HG03432 (cell line): ENCODE results near the gene EXOC4.
"Not testable (repeated sequence)": the region's sequence is repeated elsewhere in the genome, so short reads cannot be mapped to it uniquely, and the experiment has no call there.

Experiments
- ATAC-seq: cut with Tn5 transposase; IDR thresholded peaks from one replicate; pipeline ENCODE4 v1.9.1; 2021; ENCODE audit warnings: mild to moderate bottlenecking, moderate library complexity; ENCODE audit not compliant: unreplicated experiment

Gene EXOC4

GRCh38 chr7:133313575-133313974 lies 60.7 kb downstream of the EXOC4 start:
- no peak for ATAC-seq

GRCh38 chr7:133314084-133314483 lies 61.2 kb downstream of the EXOC4 start:
- no peak for ATAC-seq

- ATAC-seq, result no peak
Measured at GRCh38 chr7:133315332-133316040, 62.6 kb downstream of the EXOC4 start.

DNA sequence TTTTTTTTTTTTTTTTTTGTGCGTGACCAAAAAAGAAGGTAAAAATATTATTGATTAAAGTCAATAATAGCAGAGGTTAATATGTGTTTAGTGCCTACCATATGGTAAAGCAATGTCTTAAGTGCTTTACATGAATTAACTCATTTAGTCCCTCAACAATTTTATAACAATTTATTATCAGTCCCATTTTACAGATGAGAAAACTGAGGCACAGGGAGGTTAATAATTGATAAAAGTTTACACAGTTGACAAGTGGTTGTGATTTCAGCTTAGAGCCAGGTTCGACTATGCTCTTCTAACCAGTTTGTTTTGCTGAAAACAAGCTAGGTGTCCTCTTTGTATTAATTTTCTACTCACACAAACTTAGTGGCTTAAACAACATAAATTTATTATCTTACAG lies 67.0 kb downstream of the EXOC4 start:
- no peak for ATAC-seq

DNA sequence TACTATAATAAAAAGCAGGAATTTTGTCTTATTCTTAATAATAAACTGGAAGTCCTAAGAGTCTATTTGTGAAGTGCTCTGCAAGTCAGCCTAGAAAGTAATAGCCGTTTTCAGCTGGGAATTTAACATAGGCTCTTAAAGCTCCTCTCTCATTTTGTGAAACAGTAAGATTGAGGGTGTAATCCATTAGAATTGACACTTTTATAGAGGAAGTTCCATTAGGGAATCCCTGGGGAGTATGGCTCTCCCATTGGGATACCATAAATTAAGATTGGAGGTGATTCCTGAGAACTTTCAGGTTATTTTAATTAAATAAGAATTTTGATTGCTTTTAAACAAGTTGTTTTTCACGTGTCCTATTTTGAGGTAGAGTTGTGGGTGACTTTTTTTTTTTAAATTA lies 68.0 kb downstream of the EXOC4 start:
- ATAC-seq, result no peak

- not testable (repeated sequence) for ATAC-seq
Measured at GRCh38 chr7:133321366-133321765, 68.5 kb downstream of the EXOC4 start.

- not testable (repeated sequence) for ATAC-seq
Measured at GRCh38 chr7:133326745-133327144, 73.9 kb downstream of the EXOC4 start.

DNA sequence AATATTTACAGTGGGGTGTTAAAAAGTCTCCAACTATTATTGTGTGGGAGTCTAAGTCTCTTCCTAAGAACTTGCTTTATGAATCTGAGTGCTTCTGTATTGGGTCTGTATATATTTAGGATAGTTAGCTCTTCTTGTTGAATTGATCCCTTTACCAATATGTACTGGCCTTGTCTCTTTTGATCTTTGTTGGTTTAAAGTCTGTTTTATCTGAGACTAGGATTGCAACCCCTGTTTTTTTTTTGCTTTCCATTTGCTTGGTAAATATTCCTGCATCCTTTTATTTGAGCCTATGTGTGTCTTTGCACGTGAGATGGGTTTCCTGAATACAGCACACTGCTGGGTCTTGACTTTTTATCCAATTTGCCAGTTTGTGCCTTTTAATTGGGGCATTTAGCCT lies 75.1 kb downstream of the EXOC4 start:
- not testable (repeated sequence) for ATAC-seq

- no peak for ATAC-seq
Measured at GRCh38 chr7:133330085-133330484, 77.2 kb downstream of the EXOC4 start.

GRCh38 chr7:133331861-133332260 lies 79.0 kb downstream of the EXOC4 start:
- ATAC-seq, result no peak

GRCh38 chr7:133339772-133340171 lies 86.9 kb downstream of the EXOC4 start:
- no peak for ATAC-seq

DNA sequence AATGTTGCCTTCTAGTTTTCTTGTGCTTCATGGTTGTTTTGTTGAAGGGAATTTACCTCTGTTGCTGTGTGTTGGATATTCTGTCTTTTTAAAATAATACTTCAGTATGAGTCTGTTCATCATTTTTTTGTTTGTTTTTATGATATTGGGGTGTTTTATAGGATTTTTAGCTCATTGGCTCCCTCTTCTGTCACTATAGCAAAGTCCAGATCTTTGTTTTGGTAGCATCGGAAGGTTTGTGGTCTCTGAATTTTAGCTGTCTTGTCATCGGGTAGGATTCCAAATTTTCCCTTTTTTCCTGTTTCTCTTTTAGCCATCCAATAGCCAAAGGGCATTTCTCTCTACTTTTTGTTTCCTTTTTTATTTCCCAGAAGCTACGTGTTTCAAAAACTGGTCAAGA lies 91.4 kb downstream of the EXOC4 start:
- no peak for ATAC-seq

DNA sequence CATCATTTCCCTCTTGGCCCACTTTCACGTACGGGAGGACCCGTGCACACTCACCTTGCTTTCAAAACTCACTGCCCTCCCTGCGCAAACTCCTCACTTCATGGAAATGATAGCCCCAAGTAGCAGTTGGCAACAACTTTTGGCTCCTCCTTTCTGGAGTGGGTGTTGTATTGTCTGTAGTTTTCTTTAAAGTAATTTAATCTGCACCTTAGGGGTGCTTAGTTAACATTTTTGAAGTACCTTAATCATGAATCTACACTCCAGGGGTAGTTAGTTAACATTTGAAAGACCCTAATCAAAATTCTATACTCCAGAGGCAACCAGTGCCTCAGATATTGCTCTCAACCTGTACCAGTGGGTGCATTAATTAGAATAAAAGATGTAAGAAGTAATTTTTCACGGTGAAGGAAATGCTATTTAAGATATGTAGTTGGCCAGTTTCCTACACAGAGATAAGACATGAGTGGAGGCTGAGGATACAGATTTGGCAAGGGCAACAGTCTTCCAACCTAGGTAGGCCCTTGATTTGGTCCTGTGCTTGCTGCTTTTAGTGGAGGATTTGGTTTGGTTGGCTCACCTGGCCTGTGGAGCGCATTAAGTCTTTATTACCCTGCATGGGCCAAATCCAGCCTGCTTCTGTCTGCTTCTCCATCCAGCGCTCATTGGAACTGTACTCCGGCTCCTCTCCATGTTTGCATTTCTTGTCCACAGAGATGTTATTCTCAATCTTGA lies 93.0 kb downstream of the EXOC4 start:
- ATAC-seq, result no peak

- ATAC-seq, result no peak
Measured at GRCh38 chr7:133348250-133348649, 95.4 kb downstream of the EXOC4 start.

- no peak for ATAC-seq
Measured at GRCh38 chr7:133349101-133349500, 96.2 kb downstream of the EXOC4 start.

- ATAC-seq, result no peak
Measured at GRCh38 chr7:133352430-133352829, 99.6 kb downstream of the EXOC4 start.

DNA sequence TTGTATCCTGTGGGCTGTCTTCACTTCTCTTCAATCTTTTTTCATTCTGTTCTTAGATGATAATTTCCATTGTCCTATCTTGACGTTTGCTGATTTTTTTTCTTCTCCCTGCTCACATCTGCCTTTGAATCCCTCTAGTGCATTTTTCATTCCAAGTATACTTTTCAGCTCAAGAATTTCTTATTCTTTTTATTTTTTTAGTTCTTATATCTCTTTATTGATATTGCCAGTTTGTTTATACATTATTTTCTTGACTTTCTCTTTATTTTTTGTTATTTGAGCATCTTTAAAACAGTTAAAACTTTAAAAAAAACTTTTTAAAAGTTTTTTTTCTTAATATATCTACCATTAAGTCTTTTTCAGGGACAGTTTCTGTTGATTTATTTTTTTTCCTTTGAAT lies 100.9 kb downstream of the EXOC4 start:
- ATAC-seq, result no peak

DNA sequence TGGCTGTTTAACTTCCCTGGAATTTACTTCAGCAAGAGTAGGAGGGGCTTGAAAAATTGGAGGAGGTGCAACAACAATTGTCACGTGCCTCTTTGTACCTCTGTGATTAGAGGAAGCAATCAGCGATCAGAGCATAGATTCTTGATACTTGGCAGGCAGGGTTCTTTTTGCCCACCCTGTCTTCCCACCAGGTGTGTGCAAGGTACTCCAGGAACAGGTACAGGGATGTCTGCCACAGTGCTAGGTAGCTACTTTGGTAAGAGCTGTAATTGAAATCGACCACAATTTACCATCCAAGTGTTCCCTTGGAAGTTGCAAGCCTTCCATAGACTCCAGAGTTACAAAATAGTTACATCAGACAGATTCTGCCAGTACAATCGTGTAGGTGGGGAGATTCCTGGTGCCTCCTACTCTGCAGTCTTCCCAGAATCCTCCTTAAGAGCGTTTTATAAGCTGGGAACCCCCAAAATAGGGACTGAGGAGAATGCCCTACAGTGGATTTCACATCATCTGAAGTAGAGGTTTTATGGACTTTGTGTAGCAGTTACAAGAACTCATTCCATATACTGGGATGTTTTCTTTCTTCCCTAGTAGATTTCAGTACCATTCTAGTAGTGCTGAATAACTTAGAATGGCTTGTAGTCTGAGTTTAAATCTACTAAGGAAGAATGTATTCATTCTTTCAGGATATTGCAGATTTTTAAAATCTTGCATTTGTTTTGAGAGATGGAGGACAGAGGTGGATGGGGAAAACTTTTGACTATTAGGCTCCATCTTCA lies 101.9 kb downstream of the EXOC4 start:
- ATAC-seq, result no peak

- ATAC-seq, result no peak
Measured at GRCh38 chr7:133355325-133355708, 102.4 kb downstream of the EXOC4 start.

DNA sequence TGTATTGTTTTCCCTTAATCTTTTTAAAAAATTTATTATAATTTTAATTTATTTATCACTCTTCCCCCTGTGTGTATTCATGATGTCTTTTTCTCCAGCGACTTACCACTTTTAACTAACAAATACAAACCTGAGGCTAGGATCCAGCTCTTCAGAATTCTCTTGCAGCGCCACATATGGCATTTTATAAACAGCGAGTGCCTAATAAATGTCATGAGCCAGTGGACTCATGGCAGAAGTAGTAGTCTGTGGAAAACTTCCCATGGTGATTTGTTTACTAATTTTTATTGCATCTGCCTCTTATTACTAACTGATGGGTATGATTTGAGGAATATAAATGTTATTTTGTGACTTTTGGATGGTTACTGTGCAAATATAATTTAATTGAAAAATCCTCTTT lies 102.9 kb downstream of the EXOC4 start:
- ATAC-seq, result no peak

DNA sequence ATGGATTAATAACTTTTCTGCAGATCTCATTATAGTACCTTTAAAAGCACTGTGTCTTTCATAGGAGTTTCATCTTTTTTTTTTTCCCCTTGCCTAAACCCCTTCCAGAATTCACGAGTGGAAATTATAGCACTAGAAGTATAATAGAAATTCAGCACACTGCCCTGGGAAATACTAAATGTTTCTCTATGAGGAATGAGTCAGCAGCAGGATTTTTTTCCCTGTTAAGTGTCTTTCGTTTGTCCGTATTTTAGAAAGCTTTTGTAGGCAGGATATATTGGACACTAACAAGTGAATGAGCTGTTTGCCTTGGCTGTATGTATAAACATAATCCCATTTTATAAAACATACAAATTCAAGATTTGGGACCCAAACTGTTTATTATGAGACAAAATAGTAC lies 105.8 kb downstream of the EXOC4 start:
- no peak for ATAC-seq

- ATAC-seq, result no peak
Measured at GRCh38 chr7:133359449-133359848, 106.6 kb downstream of the EXOC4 start.
